GM18498 (cell line): ENCODE measurements around the gene CIRBP.
"Not testable (repeated sequence)": the region's sequence is repeated elsewhere in the genome, so short reads cannot be mapped to it uniquely, and the experiment has no call there.

Experiments
- ATAC-seq: cut with Tn5 transposase; IDR thresholded peaks from one replicate; pipeline ENCODE4 v1.9.1; 2021; ENCODE audit warnings: mild to moderate bottlenecking, moderate library complexity; ENCODE audit not compliant: unreplicated experiment

Gene CIRBP

GRCh38 chr19:1308718-1309117, 39.6 kb downstream of the CIRBP start:
- no peak for ATAC-seq

GRCh38 chr19:1309977-1310852, 41.1 kb downstream of the CIRBP start:
- no peak for ATAC-seq

- ATAC-seq, result no peak
Measured at GRCh38 chr19:1310853-1311180, 41.7 kb downstream of the CIRBP start.

GRCh38 chr19:1311543-1312091, 42.5 kb downstream of the CIRBP start:
- no peak for ATAC-seq

GRCh38 chr19:1312767-1313694, 43.9 kb downstream of the CIRBP start:
- no peak for ATAC-seq

- no peak for ATAC-seq
Measured at GRCh38 chr19:1313695-1314613, 44.8 kb downstream of the CIRBP start.

- ATAC-seq, result no peak
Measured at GRCh38 chr19:1315470-1316166, 46.5 kb downstream of the CIRBP start.

- ATAC-seq, result no peak
Measured at GRCh38 chr19:1316466-1316865, 47.3 kb downstream of the CIRBP start.

GRCh38 chr19:1317274-1318003, 48.3 kb downstream of the CIRBP start:
- ATAC-seq, result no peak

- no peak for ATAC-seq
Measured at GRCh38 chr19:1318678-1319471, 49.7 kb downstream of the CIRBP start.

GRCh38 chr19:1320282-1320650, 51.1 kb downstream of the CIRBP start:
- ATAC-seq, result not testable (repeated sequence)

- ATAC-seq, result no peak
Measured at GRCh38 chr19:1321539-1321938, 52.4 kb downstream of the CIRBP start.

- no peak for ATAC-seq
Measured at GRCh38 chr19:1322198-1322981, 53.3 kb downstream of the CIRBP start.

GRCh38 chr19:1324249-1324805, 55.2 kb downstream of the CIRBP start:
- no peak for ATAC-seq
